T-helper 9 cell (primary cell): ENCODE data around the gene CFAP57.

ENCODE experiments used
- DNase-seq: peaks from one replicate; pipeline ENCODE4 v3.0.0-alpha.2; 2020

Gene CFAP57

DNA sequence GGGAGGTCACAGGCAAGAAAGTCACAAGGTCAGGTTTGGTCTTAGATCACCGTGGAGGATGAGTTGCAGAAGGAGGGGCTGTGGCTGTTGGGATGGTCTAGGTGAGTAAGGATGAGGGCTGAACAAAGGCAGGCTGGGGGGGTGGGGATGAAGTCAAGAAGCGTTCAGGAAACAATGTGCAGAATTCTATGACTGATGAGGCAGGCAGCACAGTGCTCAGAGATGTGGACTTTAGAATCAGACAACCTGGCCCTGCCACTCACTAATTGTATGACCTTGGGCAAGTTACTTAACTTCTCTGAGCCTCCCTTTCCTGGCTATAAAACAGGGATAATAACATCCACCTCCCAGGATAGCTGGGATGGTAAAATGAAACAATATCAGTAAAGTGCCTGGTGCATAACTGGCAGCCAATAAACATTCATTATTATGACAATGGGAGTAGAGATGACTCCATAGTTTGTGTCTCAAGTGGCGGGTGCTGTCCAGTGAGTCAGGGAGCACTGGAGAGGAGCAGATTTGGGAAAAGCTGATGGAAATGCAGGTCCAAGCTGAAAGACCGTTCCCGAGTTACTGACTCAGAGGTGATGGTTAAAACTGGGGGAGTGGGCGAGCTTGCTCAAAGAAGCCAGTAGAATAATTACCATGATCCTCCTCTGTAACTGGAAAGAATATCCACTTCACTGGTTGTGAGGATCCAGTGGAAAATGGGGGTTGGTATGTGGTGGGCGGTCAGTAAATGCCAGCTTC lies 130.8 kb downstream of the CFAP57 start:
- no peak for DNase-seq

DNA sequence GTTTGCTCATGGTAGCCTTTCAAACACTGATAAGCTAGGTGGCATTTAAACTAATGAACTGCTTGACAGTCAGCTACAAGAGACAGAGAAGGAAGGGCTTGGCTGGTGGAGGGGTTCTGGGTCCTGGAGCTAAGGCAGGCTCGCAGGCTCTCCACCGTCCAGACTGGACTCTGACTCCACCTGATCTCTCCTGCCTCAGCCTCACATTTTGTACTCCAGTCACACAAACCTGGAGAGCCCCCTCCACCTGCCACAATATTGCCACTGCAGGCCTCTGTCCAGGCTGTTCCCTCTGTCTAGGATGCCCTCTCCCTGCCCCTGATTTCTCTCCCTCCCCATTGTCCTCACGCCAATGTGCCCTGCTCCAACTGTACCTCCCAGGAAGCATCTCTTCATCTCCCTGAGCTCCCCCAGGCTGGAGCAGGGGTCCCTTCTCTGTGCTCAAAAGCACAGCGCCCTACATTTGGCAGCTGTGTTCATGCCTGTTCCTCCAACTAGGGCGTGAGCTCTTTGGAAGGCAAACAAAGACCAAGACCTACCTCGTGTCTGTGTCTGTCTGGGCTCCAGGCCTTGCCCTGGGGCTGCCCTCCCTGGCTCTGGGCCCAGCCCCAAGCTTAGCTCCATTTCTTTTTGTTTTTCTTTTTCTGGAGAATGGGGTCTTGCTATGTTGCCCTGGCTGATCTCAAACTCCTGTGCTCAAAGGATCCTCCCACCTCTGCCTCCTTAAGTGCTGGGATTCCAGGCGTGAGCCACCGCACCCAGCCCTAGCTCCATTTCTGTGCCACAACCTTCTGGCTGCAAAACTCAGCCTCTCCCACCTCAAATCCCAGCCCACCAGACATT lies 131.6 kb downstream of the CFAP57 start:
- DNase-seq, result no peak
